Epidermal melanocyte (primary cell): Measurements from ENCODE around the gene PCSK4.
A peak's percentile ranks its signal among the peaks of the same experiment; 100 is the strongest.

ENCODE experiments used
- DNase-seq: peaks from one replicate; pipeline ENCODE4 v3.0.0; 2011; ENCODE audit warnings: low spot score; ENCODE audit not compliant: insufficient read length

The PCSK4 gene

GRCh38 chr19:1455336-1456120 is 34.6 kb downstream of the PCSK4 start:
- DNase-seq = no peak

DNA sequence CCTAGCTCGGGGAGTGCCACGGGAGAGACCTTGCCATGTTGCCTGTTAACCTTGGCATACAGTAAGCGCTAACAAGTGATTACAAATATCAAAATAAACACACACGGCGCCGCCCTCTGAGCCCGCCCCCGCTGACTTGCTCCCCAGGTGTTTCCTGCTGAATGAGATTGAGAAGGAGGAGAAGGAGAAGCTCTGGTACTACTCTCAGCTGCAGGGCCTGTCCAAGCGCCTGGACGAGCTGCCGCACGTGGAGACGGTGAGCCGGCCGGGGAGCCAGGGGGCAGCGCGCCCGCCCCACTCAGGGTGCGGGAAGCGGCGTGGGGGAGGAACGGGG is 35.2 kb downstream of the PCSK4 start:
- DNase-seq = no peak

- DNase-seq = no peak
Measured at GRCh38 chr19:1453525-1454364, 36.4 kb downstream of the PCSK4 start.

DNA sequence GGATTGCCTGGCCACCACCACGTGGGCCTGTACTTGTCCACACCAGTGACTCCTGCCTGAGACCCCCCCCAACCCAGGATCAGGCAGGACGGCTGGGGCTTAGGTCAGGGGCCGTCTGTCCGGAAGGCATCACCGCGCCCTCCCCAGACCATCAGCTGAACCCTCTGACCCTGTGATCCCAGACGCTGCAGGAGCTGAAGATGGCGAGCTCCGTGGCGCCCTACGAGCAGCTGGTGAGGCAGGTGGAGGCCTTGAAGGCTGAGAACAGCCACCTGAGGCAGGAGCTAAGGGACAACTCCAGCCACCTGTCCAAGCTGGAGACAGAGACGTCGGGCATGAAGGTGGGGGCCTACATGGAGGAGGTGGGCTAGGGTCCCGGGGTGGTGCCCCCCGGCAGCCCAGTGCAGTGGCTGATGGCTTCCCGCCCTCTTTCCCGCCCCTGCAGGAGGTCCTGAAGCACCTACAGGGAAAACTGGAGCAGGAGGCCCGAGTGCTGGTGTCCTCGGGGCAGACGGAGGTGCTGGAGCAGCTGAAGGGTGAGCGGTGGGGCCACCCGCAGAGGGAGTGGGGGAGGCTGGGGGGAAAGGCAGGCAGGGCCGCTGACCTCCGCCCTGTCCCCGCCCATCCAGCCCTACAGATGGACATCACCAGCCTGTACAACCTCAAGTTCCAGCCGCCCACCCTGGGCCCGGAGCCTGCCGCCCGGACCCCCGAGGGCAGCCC is 37.2 kb downstream of the PCSK4 start:
- DNase-seq = no peak

DNA sequence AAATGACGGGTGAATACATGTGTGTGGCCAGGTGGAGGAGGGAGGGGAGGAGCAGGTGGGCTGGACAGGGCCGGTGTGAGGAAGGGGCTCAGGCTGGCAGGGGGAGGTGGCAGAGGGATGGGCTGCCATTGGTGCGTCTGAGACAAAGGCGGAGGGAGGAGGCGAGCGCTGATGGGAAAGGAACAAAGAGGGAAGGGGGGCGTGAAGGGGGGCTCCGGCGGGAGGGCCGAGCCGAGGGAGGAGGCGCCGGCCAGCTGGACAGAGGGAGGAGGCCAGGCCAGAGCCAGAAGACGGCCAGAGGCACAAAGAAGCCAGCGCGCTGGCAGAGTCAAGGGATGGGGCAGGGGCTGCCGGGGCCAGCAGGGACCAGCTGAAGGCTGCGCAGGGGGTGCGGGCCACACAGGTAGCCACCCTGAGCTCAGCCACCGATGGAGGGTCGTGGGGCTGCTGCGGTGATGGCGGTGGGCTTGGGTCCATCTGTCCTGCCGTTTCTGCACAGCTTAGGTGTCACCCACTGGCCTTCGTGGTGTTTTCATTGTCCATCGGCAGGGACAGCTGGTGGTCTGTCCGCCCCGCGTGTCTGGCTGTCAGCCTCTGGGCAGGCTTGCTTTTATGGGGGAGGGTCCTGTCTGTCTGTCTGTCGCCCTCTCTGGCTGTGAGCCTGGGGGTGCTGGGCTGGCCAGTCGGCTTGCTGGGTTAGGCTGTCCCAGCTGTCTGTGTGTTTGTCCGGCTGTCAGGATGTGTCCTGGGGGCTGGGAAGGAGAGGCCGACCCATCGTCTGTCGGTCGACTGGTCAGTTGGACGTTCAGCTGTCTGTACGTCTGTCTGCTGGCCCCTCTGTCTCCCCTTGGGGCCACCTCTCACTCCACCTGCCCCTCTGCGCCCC is 38.0 kb downstream of the PCSK4 start:
- DNase-seq = no peak

GRCh38 chr19:1450735-1451731 is 39.1 kb downstream of the PCSK4 start:
- DNase-seq = no peak

- peak; percentile 85 for DNase-seq
Measured at GRCh38 chr19:1449467-1450442, 40.4 kb downstream of the PCSK4 start, which contains the start of gene APC2. TSS of gene APC2 (plus strand) at chr19:1450121. CDS start at chr19:1453002, 2,881 bp downstream.

DNA sequence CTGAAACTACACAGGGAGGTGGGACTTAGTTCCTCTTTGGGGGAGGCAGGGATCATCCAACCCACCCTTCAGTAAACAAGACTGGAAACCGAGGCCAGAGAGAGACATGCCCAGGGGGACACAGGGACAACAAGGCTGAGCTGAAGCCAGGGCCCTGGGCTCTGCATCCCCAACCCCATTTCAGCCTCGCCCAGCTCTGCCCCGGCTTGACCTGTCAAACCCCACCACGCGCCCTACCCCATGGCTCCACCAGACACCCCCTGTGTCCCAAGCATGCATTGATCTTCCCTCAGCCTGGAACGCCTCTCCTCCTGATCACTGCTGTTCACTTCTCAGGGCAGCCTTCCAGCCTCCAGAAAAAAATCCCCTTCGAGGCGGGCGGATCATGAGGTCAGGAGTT is 42.2 kb downstream of the PCSK4 start:
- DNase-seq = no peak

GRCh38 chr19:1447504-1447903 is 42.6 kb downstream of the PCSK4 start:
- DNase-seq = no peak

GRCh38 chr19:1446713-1447481 is 43.3 kb downstream of the PCSK4 start:
- DNase-seq = no peak

GRCh38 chr19:1445932-1446712 is 44.0 kb downstream of the PCSK4 start:
- DNase-seq = no peak

DNA sequence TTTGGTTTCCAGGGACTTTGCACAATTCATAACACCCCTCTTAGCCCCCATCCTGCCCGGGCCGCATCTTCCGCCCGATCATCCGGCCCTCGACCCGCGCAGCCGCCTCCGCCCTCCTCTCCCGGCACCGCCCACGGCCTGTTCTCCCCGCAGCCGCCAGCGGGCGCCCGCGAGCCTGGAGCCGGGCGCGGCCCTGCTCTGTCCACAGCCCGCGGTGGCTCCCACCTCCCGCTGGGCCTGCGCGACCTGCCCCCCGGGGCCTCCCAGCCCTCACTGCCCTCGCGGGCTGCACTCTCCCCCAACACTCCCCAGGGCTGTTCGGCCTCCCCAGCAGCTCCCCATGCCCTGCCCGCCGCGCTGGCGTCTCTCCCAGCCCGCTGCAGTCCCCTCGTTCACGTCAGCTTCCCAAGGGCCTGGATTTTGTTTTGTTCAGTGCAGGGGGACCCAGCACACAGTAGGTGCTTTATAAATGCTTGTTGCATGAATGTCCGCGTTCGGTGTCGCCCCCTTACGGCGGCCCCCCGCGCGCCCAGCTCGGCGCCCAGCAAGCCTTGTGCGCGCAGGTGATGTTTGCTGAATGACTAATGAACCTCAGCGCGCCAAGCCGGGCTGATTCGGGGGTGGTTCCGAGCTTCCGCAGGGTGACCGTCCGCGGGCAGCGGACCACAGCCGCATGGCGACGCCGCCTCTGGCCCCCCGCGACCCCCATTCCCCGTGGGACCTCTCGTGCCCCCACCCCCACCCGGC is 44.8 kb downstream of the PCSK4 start:
- DNase-seq = peak; percentile 92

DNA sequence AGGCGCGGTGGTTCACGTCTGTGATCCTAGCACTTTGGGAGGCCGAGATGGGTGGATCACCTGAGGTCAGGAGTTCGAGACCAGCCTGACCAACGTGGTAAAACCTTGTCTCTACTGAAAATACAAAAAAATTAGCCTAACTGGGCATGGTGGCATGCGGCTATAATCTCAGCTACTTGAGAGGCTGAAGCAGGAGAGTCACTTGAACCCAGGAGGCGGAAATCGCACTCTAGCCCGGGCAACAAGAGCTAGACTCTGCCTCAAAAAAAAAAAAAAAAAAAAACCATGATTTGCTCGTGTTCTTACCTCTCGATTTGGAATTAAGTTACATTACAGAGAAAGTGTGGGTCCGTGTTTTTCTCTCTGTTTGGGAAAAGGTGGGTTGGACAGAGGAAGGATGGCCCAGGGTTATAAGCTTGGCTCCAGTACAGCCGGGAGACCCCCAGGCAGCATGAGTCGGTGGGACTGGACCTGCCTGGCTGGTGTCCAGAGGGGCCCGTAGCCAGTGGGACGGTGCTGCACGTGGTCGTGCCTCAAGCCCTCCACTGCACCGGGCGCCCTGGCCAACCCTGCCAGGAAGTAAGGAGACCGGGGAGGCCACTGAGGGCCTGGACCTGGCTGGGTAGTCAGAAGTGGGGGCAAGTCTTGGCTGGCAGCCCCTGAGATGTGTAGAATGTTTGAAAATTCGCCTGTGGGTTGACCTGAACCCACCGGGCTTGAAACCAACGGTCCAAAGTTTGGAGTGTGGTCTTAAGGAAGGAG is 48.3 kb downstream of the PCSK4 start:
- no peak for DNase-seq

DNA sequence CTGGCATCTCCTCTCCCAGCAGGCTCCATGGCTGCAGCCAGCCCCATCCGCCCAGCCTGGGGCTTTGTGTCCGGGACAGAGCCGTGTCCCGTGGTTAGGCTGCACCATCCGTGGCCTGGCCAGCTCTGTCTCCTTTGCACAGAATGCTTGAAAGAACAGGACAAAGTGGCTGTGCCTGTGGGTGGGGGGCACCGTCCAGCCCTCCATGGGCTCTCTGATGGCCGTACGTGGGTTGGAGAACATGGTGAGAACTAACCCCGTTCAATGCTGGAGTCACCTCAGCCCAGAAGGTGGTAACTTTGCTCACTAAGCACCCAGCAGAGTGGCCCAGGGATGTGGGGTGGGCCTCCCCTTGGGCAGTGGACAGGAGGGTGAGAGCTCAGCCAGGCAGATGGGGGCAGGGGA is 49.1 kb downstream of the PCSK4 start:
- no peak for DNase-seq

DNA sequence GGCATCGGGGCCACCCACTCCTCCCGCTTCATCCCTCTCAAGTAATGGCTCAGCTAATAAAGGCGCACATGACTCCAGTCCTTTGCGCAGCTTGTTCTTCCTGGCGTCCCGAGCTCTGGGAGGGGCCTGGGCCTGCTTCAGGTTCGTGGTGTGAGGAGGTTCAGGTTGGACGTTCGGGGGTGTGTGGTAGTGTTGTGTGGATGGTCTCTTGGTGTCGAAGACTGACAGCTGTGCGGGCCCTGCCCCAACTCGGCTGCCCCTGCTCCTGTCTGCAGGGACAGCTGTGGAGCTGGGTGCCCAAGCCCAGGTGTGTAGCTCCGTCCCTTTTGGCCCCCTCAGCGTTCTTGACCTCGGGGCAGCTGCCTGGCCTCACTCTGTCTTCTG is 49.7 kb downstream of the PCSK4 start:
- no peak for DNase-seq
